WI38 (cell line): ENCODE measurements around the gene RFC1.

ENCODE experiments used
- H3K4me3 ChIP-seq: 2 replicates; pipeline ENCODE4 v1.5.1; 2011; ENCODE audit warnings: low read depth, mild to moderate bottlenecking, control low read depth, low read length
- CTCF ChIP-seq: IDR thresholded peaks from 2 replicates; pipeline ENCODE4 v1.5.1; 2012; ENCODE audit warnings: low read depth, mild to moderate bottlenecking, control low read depth, low read length

RFC1 gene

GRCh38 chr4:39323821-39324220, 42.3 kb downstream of the RFC1 start:
- no peak for TF ChIP-seq CTCF
- H3K4me3 ChIP-seq: no peak overlapping the region

GRCh38 chr4:39320381-39321115, 45.6 kb downstream of the RFC1 start:
- no peak overlapping the region for H3K4me3 ChIP-seq
- TF ChIP-seq CTCF: no peak

GRCh38 chr4:39319676-39320075, 46.5 kb downstream of the RFC1 start:
- no peak overlapping the region for H3K4me3 ChIP-seq
- TF ChIP-seq CTCF: no peak

GRCh38 chr4:39312816-39313215, 53.3 kb downstream of the RFC1 start:
- no peak overlapping the region for H3K4me3 ChIP-seq
- no peak for TF ChIP-seq CTCF

- no peak for TF ChIP-seq CTCF
- H3K4me3 ChIP-seq: no peak overlapping the region
These were observed 57.6 kb downstream of the RFC1 start for GRCh38 chr4:39308611-39309010.

GRCh38 chr4:39305912-39306677, 60.1 kb downstream of the RFC1 start:
- no peak overlapping the region for H3K4me3 ChIP-seq
- no peak for TF ChIP-seq CTCF

GRCh38 chr4:39304651-39305050, 61.5 kb downstream of the RFC1 start:
- no peak for TF ChIP-seq CTCF

More at GRCh38 chr4:39304651-39305050, 61.5 kb downstream of the RFC1 start:
- no peak overlapping the region for H3K4me3 ChIP-seq
